Measurements from ENCODE around the gene TOP2A.
A peak's percentile ranks its signal among the peaks of the same experiment; 100 is the strongest.

Gene TOP2A, protein sequence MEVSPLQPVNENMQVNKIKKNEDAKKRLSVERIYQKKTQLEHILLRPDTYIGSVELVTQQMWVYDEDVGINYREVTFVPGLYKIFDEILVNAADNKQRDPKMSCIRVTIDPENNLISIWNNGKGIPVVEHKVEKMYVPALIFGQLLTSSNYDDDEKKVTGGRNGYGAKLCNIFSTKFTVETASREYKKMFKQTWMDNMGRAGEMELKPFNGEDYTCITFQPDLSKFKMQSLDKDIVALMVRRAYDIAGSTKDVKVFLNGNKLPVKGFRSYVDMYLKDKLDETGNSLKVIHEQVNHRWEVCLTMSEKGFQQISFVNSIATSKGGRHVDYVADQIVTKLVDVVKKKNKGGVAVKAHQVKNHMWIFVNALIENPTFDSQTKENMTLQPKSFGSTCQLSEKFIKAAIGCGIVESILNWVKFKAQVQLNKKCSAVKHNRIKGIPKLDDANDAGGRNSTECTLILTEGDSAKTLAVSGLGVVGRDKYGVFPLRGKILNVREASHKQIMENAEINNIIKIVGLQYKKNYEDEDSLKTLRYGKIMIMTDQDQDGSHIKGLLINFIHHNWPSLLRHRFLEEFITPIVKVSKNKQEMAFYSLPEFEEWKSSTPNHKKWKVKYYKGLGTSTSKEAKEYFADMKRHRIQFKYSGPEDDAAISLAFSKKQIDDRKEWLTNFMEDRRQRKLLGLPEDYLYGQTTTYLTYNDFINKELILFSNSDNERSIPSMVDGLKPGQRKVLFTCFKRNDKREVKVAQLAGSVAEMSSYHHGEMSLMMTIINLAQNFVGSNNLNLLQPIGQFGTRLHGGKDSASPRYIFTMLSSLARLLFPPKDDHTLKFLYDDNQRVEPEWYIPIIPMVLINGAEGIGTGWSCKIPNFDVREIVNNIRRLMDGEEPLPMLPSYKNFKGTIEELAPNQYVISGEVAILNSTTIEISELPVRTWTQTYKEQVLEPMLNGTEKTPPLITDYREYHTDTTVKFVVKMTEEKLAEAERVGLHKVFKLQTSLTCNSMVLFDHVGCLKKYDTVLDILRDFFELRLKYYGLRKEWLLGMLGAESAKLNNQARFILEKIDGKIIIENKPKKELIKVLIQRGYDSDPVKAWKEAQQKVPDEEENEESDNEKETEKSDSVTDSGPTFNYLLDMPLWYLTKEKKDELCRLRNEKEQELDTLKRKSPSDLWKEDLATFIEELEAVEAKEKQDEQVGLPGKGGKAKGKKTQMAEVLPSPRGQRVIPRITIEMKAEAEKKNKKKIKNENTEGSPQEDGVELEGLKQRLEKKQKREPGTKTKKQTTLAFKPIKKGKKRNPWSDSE (N-terminal part only)
- total RNA-seq, result 7.3 to 8.2 reads per million in 2 donors

- peak; percentile 87 for DNase-seq
Measured at GRCh38 chr17:40417609-40418427, at the start of gene TOP2A. TOP2A (minus strand) TSS chr17:40417896; CDS start chr17:40417791, 105 bp downstream.

- no peak for DNase-seq
Measured at GRCh38 chr17:40467281-40467867, 49.7 kb upstream of the TOP2A start.

GRCh38 chr17:40466298-40466971, 48.7 kb upstream of the TOP2A start:
- DNase-seq, result no peak

- DNase-seq, result no peak
Measured at GRCh38 chr17:40464392-40464855, 46.7 kb upstream of the TOP2A start.

DNA sequence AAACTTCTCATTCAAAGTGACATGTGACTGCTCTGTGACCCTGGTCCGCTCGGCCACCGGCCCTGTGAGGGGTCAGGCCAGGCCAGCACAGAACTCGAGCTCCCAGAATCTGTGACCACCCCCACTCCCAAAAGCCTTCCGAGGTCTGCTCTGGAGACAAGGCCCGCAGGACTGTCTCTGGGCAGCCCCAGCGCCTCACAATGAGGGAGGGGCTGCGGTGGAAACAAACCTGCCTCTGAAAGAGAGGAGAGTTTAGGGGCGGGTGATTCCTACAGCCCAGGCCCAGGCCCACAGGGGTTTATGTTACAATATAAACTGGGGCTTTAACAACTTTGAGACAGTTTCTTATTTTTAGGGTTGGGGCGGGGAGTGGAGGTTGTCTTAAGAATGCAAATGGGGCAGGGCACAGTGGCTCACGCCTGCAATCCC, 45.4 kb upstream of the TOP2A start:
- no peak for DNase-seq

DNA sequence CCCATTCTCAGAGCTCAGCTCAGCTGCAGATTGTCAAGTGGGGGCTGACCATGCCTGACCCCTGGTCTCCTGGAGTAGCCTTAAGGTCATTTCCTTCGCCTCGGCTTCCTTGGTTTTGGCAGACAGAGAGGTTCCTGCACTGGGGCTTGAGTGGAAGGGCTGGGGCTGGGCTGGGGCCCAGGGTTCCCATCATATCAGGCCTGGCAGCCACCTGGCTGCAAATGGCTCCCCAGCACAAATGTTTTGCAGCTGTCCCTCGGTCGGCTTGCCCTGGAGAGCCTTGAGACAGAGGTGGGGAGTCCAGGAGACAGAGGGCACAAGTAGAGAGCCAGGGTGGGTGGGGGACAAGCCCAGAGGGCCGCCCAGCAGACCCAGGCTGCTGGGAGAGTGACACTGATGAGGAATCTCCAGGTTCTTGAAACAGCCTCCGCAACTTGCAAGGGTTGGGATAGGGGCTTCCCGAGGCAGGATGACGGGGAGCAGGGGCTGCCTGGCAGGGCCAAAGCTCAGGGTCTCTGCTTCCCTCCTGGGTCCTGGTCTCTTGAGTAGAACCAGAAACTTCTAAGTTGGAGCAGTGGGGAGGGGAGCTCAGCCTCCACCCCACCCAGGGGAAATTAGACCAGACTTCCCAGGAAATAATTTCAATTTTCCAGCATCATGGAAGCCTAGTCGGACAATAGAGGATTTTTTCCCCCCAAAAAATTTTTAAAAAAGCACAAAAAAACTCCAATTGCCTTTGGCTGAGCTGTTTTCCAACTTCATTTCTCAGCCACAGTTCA, 44.8 kb upstream of the TOP2A start:
- DNase-seq, result no peak

GRCh38 chr17:40461732-40462342, 44.1 kb upstream of the TOP2A start:
- DNase-seq, result no peak

- DNase-seq, result no peak
Measured at GRCh38 chr17:40460968-40461731, 43.5 kb upstream of the TOP2A start.

DNA sequence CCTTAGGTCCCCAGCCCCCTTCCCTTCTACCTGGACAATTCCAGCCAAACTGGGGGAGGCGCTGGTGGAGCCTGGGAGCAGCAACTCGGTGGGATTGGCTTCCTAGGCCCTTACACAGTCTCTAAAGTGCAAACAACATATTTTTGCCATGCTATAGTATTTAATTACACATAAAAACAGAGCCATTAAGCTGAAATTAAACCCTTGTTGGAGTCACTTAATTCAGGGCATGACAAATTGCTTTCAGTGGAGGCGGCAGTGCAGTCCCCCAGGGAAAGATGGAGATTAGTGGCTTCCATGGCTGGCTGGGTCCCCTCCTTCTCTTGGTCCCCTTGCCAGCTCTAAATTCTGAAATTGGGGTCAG, 42.9 kb upstream of the TOP2A start:
- DNase-seq, result no peak

DNA sequence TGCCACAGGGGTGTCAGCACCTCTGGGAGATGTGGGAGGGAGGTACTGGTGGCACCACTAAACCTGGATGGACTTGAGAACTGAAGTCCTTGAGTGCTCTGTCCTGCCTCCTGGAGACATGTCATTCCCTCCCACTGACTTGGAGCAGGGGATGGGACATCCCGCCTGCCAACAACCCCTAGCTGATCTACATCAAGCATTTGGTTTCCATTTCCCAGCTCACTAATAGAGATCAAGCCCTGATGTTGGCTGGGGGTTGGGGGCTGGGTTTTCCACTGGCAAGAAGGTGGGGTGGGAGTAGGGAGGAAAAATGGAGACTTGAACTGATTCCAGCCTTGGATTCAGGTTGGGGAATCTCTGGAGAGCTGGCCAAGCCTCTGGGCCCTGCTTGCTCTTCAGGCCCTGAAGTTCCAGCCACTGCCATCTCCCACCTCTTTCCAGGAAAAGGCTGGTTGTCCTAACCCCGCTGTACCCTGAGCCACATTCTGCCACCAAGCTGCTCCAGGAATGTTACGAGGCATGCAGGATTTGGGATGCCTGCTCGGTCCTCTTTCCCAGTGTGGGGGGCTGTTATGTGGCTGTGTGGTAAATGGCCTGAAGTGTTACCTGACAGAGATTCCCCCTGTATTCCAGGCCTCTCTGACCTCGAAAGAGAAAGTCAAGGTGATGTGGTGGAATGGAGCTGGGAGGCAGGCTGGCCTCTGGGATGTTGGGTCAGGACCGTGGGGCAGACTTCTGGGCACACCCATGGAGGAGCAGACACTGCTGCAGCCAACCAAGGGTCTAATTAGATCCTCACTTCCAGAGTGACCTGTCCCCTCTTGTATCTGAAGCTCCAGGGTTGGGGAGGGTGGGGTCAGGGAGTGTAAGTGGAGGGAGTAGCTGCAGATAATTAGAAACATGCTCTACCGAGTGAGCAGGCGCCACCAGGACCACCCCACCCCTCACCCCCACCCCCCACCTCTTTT, 42.2 kb upstream of the TOP2A start:
- no peak for DNase-seq

- DNase-seq, result no peak
Measured at GRCh38 chr17:40458851-40459482, 41.3 kb upstream of the TOP2A start.

- no peak for DNase-seq
Measured at GRCh38 chr17:40457964-40458791, 40.5 kb upstream of the TOP2A start.

DNA sequence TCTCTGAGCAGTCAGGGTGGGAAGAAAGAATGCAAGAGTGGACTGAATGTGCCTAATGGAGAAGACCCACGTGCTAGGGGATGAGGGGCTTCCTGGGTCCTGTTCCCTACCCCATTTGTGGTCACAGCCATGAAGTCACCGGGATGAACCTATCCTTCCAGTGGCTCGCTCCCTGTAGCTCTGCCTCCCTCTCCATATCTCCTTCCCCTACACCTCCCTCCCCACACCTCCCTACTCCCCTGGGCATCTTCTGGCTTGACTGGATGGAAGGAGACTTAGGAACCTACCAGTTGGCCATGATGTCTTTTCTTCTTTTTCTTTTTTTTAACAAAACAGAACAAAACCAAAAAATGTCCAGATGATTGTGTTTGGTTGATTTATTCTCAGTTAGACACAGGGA, 39.7 kb upstream of the TOP2A start:
- no peak for DNase-seq

DNA sequence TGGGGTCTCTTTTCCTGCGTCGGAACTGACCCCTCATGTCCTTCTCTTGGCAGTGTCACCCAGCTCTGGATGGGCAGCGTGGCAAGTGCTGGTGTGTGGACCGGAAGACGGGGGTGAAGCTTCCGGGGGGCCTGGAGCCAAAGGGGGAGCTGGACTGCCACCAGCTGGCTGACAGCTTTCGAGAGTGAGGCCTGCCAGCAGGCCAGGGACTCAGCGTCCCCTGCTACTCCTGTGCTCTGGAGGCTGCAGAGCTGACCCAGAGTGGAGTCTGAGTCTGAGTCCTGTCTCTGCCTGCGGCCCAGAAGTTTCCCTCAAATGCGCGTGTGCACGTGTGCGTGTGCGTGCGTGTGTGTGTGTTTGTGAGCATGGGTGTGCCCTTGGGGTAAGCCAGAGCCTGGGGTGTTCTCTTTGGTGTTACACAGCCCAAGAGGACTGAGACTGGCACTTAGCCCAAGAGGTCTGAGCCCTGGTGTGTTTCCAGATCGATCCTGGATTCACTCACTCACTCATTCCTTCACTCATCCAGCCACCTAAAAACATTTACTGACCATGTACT, 38.8 kb upstream of the TOP2A start:
- DNase-seq, result no peak

GRCh38 chr17:40454613-40454995, 36.9 kb upstream of the TOP2A start:
- DNase-seq, result no peak
